ENCODE data around the gene CARS2.

- TF ChIP-seq CTCF (IDR thresholded peaks at IDR 0.05) (no peak), ZFX (IDR thresholded peaks at IDR 0.05; ENCODE audit: borderline replicate concordance) (no peak)
Measured at GRCh38 chr13:110684388-110685056, 21.4 kb downstream of the CARS2 start.

All from 22Rv1 (cell line).